Measurements from ENCODE around the gene NKPD1.

- TF ChIP-seq NKRF (conservative IDR thresholded peaks at IDR 0.05) = no peak
- TF ChIP-seq SP1 (IDR thresholded peaks at IDR 0.05; ENCODE audit: low read depth, low read length) = no peak
- no peak for TF ChIP-seq ZNF384 (IDR thresholded peaks at IDR 0.05; ENCODE audit: borderline replicate concordance, low read depth, low read length)
- TF ChIP-seq EZH2 (IDR thresholded peaks at IDR 0.05; ENCODE audit: borderline replicate concordance, control insufficient read depth, low read depth, low read length) = no peak
- TF ChIP-seq CTCF (IDR thresholded peaks at IDR 0.05 in 2 of 3, conservative IDR thresholded peaks at IDR 0.05 in 1 of 3; ENCODE audit: control insufficient read depth in 2 of 3, extremely low read depth in 1 of 3, insufficient read depth in 1 of 3, low read depth in 3 of 3, low read length in 3 of 3) = no peak
- TF ChIP-seq REST (IDR thresholded peaks at IDR 0.05; ENCODE audit: low read depth, low read length) = no peak
- TF ChIP-seq POLR2AphosphoS5 (IDR thresholded peaks at IDR 0.05; ENCODE audit: low read length) = no peak
- TF ChIP-seq SIX5 (IDR thresholded peaks at IDR 0.05; ENCODE audit: low read depth, low read length, severe bottlenecking) = no peak
- TF ChIP-seq BMI1 (IDR thresholded peaks at IDR 0.05; ENCODE audit: borderline replicate concordance) = no peak
Measured at GRCh38 chr19:45133661-45134060, 27.1 kb downstream of the NKPD1 start.
